Right atrium auricular region (tissue), 2 donors: Measurements from ENCODE around the gene PTAFR. TPM values are rescaled to one million over a fixed set of nuclear protein-coding genes. Genes with fewer than 3 reads are reported as not detected.

Source experiments
- DNase-seq: peaks from one replicate; pipeline ENCODE4 v3.0.0-alpha.2; 2019; ENCODE audit warnings: low spot score
- H3K27ac ChIP-seq, 2 donors: fragments of 200-600 bp; sonication (generic); 1 replicate in 1 of 2; 2 replicates in 1 of 2; pipeline ENCODE4 v1.5.1; 2016 to 2019
- H3K27me3 ChIP-seq, 2 donors: fragments of 200-600 bp; sonication (generic); one replicate each; pipeline versions ENCODE4 v1.5.1 to v1.6.0; 2017 to 2019
- H3K36me3 ChIP-seq: fragments of 200-600 bp; sonication (generic); one replicate; pipeline ENCODE4 v1.5.1; 2016
- H3K4me1 ChIP-seq, 2 donors: fragments of 200-600 bp; sonication (generic); one replicate each; pipeline versions ENCODE4 v1.5.1 to v1.6.0; 2017 to 2019
- H3K4me3 ChIP-seq, 2 donors: fragments of 200-600 bp; sonication (generic); 1 replicate in 1 of 2; 2 replicates in 1 of 2; pipeline ENCODE4 v1.5.1; 2017 to 2019; ENCODE audit warnings: mild to moderate bottlenecking in 1 of 2, moderate library complexity in 1 of 2
- H3K9me3 ChIP-seq, 2 donors: fragments of 200-600 bp; sonication (generic); one replicate each; pipeline ENCODE4 v1.5.1; 2019
- total RNA-seq, 2 donors: library from RNA; depleted of rRNA; stranded (reverse); fragments of >200 nt; gene quantifications; one replicate each; pipeline ENCODE4 v1.1.0, GENCODE V29; 2016
- TF ChIP-seq, protein P1 (sequence below), 2 donors: fragments of 200-600 bp; sonication (generic); IDR thresholded peaks; one replicate each; pipeline ENCODE4 v1.5.1; 2019; ENCODE audit warnings: antibody characterized with exemption in 2 of 2

Gene PTAFR
- total RNA-seq, 2 donors from 2014 or later = 1.3 to 4.6 TPM

DNA sequence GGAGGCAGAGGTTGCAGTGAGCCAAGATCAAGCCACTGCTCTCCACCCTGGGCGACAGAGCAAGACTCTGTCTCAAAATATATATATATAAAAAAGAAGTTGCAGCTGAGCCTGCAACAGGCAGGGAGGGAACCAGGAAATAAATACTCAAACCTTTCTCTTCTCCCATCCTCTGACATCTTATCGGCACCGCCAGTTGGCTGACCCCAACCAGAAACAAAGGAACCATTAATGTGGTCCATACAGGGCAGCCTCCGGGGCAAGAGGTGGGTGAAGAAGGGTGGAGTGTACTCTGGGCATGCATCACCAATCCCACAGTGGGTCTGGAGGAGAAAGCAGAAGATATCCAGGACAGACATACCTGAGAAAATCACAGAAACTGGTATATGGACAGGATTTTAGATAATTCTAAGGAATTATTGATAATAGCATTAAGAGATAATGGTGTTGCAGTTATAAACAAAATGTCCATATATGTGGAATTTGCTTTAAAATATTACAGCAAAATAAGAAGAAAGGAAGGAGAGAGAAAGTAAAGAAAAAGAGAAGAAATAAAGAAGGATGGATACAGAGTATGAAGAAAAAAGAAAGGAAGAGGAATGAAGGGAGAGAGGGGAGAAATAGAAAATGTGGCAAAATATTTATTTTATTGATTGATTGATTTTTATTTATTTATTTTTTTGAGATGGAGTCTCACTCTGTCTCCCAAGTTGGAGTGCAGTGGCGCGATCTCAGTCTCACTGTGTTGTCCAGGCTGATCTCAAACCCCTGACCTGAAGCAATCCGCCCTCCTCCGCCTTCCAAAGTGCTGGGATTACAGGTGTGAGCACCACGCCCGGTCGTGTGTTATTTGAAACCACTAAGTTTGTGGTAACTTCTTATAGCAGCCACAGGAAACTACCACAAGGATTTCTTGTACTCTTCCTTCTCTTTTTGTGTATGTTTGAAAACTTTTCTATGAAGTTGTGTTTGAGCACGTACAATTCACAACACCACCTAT, 4.1 kb upstream of the PTAFR start:
- no peaks in the 10 kb centered on the region for H3K9me3 ChIP-seq
- no peak for DNase-seq
- H3K36me3 ChIP-seq = no peaks in the 10 kb centered on the region
- H3K27me3 ChIP-seq = no peaks in the 10 kb centered on the region
- H3K4me1 ChIP-seq = no peaks in the 10 kb centered on the region
- no peak overlapping the region for H3K4me3 ChIP-seq
- TF ChIP-seq, protein P1, sequence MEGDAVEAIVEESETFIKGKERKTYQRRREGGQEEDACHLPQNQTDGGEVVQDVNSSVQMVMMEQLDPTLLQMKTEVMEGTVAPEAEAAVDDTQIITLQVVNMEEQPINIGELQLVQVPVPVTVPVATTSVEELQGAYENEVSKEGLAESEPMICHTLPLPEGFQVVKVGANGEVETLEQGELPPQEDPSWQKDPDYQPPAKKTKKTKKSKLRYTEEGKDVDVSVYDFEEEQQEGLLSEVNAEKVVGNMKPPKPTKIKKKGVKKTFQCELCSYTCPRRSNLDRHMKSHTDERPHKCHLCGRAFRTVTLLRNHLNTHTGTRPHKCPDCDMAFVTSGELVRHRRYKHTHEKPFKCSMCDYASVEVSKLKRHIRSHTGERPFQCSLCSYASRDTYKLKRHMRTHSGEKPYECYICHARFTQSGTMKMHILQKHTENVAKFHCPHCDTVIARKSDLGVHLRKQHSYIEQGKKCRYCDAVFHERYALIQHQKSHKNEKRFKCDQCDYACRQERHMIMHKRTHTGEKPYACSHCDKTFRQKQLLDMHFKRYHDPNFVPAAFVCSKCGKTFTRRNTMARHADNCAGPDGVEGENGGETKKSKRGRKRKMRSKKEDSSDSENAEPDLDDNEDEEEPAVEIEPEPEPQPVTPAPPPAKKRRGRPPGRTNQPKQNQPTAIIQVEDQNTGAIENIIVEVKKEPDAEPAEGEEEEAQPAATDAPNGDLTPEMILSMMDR (IDR thresholded peaks at IDR 0.05) = no peak
- H3K27ac ChIP-seq = no peak overlapping the region

DNA sequence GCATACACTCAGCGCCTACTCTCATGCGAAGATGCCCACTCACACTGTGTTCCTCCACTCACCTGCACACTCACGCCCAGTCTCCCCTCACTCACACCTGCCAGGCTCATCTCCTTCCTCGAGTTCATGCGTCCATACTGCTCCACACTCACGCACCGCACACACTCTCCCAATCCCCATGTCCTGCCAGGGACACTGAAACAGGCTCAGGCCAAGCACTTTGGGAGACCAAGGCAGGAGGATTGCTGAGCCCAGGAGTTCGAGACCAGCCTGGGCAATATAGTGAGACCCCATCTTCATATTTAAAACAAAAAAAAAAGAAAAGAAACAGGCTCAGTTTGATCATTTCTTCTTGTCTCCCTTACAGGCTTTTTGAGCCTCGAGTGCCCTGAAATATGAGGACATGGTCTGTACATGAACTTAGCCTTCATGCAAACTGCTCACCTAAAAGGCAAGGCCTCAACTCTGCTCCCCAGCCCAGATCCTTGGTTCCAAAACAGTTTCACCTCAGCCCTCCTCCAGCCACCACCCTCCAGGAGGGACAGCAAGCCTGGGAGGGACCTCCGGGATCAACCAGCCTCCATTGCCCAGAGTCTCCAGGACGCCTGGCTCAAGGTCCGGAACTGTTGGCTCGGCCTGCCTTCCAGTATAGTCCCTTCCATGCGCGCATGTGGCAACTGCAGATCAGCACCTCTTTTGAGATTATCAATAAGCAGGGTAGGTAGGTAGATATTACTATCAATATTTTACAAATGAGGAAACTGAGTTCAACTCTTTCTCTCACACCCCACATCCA, 2.4 kb upstream of the PTAFR start:
- Histone ChIP-seq H3K36me3 (no peaks in the 10 kb centered on the region), H3K27ac (no peak overlapping the region), H3K4me3 (no peak overlapping the region), H3K27me3 (no peaks in the 10 kb centered on the region), H3K9me3 (no peaks in the 10 kb centered on the region), H3K4me1 (peaks cover 0 to 5% of the 10 kb centered on the region in 2 donors)
- TF ChIP-seq, protein P1 (IDR thresholded peaks at IDR 0.05) = no peak
- no peak for DNase-seq

DNA sequence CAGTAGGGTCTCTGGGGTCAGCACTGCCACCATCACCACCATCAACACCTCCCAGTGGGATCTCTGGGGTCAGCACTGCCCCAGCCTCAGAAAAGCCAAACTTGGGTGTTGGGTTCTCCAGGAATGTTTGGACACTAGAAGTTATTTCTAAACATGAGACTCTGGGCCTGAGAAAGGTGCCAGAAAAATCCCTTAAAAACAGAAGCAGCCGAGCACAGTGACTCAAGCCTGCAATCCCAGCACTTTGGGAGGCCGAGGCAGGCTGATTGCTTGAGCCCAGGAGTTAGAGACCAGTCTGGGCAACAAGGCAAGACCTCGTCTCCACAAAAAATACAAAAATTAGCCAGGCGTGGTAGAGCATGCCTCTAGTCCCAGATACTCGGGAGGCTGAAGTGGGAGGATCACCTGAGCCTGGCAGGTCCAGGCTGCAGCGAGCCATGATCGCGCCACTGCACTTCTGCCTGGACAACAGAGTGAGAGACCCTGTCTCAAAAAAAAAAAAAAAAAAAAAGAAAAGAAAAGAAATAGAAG, 470 bp downstream of the PTAFR start:
- DNase-seq = no peak
- Histone ChIP-seq H3K36me3 (no peaks in the 10 kb centered on the region), H3K4me1 (peaks cover 0 to 25% of the 10 kb centered on the region in 2 donors), H3K27ac (peak overlapping the region in 1 of 2 donors; percentile 26), H3K9me3 (no peaks in the 10 kb centered on the region), H3K4me3 (peak overlapping the region in 1 of 2 donors; percentile 22), H3K27me3 (no peaks in the 10 kb centered on the region)
- TF ChIP-seq, protein P1 (IDR thresholded peaks at IDR 0.05) = no peak

DNA sequence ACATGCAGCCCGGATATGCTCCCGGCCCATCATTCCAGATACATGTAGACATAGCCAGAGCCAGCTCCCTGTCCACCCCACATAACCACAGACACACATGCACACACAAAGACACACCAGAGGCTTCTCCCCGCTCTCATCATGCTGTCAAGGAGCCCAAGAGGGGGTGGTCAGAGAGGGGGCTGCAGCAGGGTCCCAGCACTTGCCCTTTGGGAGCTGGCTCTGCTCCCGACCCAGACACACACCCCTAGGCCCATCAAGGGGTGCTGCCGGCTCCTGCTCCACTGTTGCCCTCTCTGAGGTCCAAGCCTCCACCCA, 2.6 kb downstream of the PTAFR start:
- peak overlapping the region; percentile 28 to 67 for H3K27ac ChIP-seq
- H3K9me3 ChIP-seq = no peaks in the 10 kb centered on the region
- peaks cover 0 to 25% of the 10 kb centered on the region in 2 donors for H3K4me1 ChIP-seq
- no peak for DNase-seq
- H3K27me3 ChIP-seq = no peaks in the 10 kb centered on the region
- TF ChIP-seq, protein P1 (IDR thresholded peaks at IDR 0.05) = no peak
- H3K4me3 ChIP-seq = peak overlapping the region in 1 of 2 donors; percentile 9
- no peaks in the 10 kb centered on the region for H3K36me3 ChIP-seq

DNA sequence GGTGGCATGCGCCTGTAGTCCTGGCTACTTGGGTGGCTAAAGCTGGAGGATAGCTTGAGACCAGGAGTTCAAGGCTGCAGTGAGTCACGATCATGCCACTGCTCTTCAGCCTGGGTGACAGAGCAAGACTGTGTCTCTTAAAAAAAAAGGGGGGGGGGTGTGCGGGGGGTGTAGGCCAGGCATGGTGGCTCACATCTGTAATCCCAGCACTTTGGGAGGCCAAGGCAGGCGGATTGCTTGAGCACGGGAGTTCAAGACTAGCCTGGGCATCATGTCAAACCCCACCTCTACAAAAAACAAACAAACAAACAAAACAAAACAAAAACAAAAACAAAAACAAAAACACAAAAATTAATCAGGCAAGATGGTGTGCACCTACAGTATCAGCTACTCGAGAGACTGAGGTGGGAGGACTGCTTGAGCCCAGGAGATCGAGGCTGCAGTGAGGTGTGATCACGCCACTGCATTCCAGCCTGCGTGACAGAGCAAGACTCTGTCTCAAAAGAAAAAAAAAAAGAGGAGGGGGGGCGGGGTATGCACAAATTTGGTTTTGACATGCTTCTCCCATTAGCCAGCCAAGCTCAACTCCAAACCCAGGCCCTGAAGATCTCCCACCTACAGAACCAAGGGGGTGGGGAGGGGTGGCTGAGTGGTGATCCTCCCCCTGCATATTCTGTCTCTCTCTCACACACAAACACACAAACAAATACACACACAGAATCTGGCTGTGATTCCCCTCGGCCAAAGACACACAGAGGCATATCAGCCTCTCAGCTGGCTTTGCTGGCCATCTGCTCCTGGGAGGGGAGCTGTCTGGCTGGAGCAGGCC, 3.1 kb downstream of the PTAFR start:
- no peaks in the 10 kb centered on the region for H3K9me3 ChIP-seq
- peak overlapping the region; percentile 28 to 67 for H3K27ac ChIP-seq
- no peaks in the 10 kb centered on the region for H3K36me3 ChIP-seq
- H3K4me3 ChIP-seq = no peak overlapping the region
- TF ChIP-seq, protein P1 (IDR thresholded peaks at IDR 0.05) = no peak
- H3K27me3 ChIP-seq = no peaks in the 10 kb centered on the region
- DNase-seq = no peak
- peaks cover 0 to 25% of the 10 kb centered on the region in 2 donors for H3K4me1 ChIP-seq
